IMR-90 (cell line): ENCODE results near the gene ZCCHC3. TPM values are rescaled to one million over a fixed set of nuclear protein-coding genes. Genes with fewer than 3 reads are reported as not detected.

ENCODE experiments used
- ATAC-seq: fragments of 200-7000 bp; cut with Tn5 transposase; 2 replicates; pipeline ENCODE4 v1.9.1; 2020; ENCODE audit warnings: low read depth, mild to moderate bottlenecking, moderate library complexity
- BruUV-seq: library from RNA; stranded (reverse); fragments of 400-500 nt; replicated peaks from 2 replicates; lab custom pipeline; 2021; lab: Mats Ljungman, UMichigan
- CTCF ChIA-PET: fragments of 300-600 bp; formaldehyde crosslinking; extraction: SDS; loops from one replicate; lab custom pipeline; 2021; ENCODE audit warnings: antibody characterized with exemption; lab: Yijun Ruan, JAX
- POLR2A ChIA-PET: fragments of 300-600 bp; sonication (Branson Sonifier 250); formaldehyde crosslinking; loops from one replicate; lab custom pipeline; 2022; ENCODE audit warnings: antibody characterized with exemption; ENCODE audit not compliant: unreplicated experiment; lab: Charles Lee
- DNase-seq: peaks from one replicate; pipeline ENCODE4 v3.0.0; 2013
- H2AFZ ChIP-seq: replicated peaks from 2 replicates; pipeline ENCODE3; 2013; ENCODE audit warnings: low read length, mild to moderate bottlenecking; ENCODE audit not compliant: poor library complexity
- H2AK5ac ChIP-seq: 2 replicates; pipeline ENCODE4 v1.6.1; 2013; ENCODE audit warnings: low read depth, low read length, inconsistent platforms
- H2AK9ac ChIP-seq: replicated peaks from 2 replicates; pipeline ENCODE3; 2013; ENCODE audit warnings: mild to moderate bottlenecking, low read depth, low read length, moderate library complexity; ENCODE audit not compliant: poor library complexity
- H2BK120ac ChIP-seq: 2 replicates; pipeline ENCODE4 v1.6.1; 2013; ENCODE audit warnings: low read depth, low read length, inconsistent platforms
- H2BK15ac ChIP-seq: 3 replicates; pipeline ENCODE4 v1.6.1; 2013; ENCODE audit warnings: low read depth, low read length, inconsistent platforms
- H2BK20ac ChIP-seq: 2 replicates; pipeline ENCODE4 v1.6.1; 2013; ENCODE audit warnings: low read depth, mild to moderate bottlenecking, inconsistent platforms, low read length, moderate library complexity
- H2BK5ac ChIP-seq: 2 replicates; pipeline ENCODE4 v1.6.1; 2013; ENCODE audit warnings: mild to moderate bottlenecking, low read depth, low read length, inconsistent platforms; ENCODE audit not compliant: poor library complexity, severe bottlenecking
- H3K14ac ChIP-seq: replicated peaks from 2 replicates; pipeline ENCODE4 v1.6.1; 2013; ENCODE audit warnings: low read depth, low read length, inconsistent platforms
- H3K18ac ChIP-seq: 2 replicates; pipeline ENCODE4 v1.6.1; 2013; ENCODE audit warnings: low read depth, low read length, control low read depth
- H3K23ac ChIP-seq: 2 replicates; pipeline ENCODE4 v1.6.1; 2013; ENCODE audit warnings: low read depth, low read length, inconsistent platforms
- H3K27ac ChIP-seq: 2 replicates; pipeline ENCODE4 v1.5.1; 2013; ENCODE audit warnings: mild to moderate bottlenecking, control low read depth, low read length; ENCODE audit not compliant: insufficient read depth
- H3K27me3 ChIP-seq: 2 replicates; pipeline ENCODE4 v1.6.1; 2013; ENCODE audit warnings: low read length; ENCODE audit not compliant: control insufficient read depth, insufficient read depth
- H3K36me3 ChIP-seq: 2 replicates; pipeline ENCODE4 v1.6.1; 2013; ENCODE audit warnings: low read length, mixed read lengths; ENCODE audit not compliant: control insufficient read depth, insufficient read depth
- H3K4ac ChIP-seq: 2 replicates; pipeline ENCODE4 v1.6.1; 2013; ENCODE audit warnings: low read depth, low read length, inconsistent platforms
- H3K4me1 ChIP-seq: 2 replicates; pipeline ENCODE4 v1.6.1; 2013; ENCODE audit warnings: low read length, mixed read lengths; ENCODE audit not compliant: control insufficient read depth, insufficient read depth
- H3K4me2 ChIP-seq: 2 replicates; pipeline ENCODE4 v1.6.1; 2013; ENCODE audit warnings: low read depth, mild to moderate bottlenecking, control low read depth, low read length, moderate library complexity
- H3K4me3 ChIP-seq: 2 replicates; pipeline ENCODE4 v1.5.1; 2013; ENCODE audit warnings: low read depth, mild to moderate bottlenecking, control low read depth, low read length, moderate library complexity; ENCODE audit not compliant: insufficient read depth
- H3K56ac ChIP-seq: 2 replicates; pipeline ENCODE4 v1.6.1; 2013; ENCODE audit warnings: low read length, inconsistent platforms; ENCODE audit not compliant: insufficient read depth; ENCODE audit errors: extremely low read depth
- H3K79me1 ChIP-seq, 2 experiments: 2 replicates each; pipeline ENCODE4 v1.6.1; 2013; ENCODE audit warnings: low read length in 2 of 2, inconsistent platforms in 1 of 2, low read depth in 1 of 2
- H3K9ac ChIP-seq: 2 replicates; pipeline ENCODE4 v1.6.1; 2013; ENCODE audit warnings: low read depth, low read length, control low read depth
- H3K9me1 ChIP-seq: 2 replicates; pipeline ENCODE4 v1.6.1; 2013; ENCODE audit warnings: low read length, inconsistent platforms; ENCODE audit not compliant: insufficient read depth
- H3K9me3 ChIP-seq: 2 replicates; pipeline ENCODE4 v1.6.1; 2013; ENCODE audit warnings: low read length; ENCODE audit not compliant: control insufficient read depth, insufficient read depth
- H4K20me1 ChIP-seq: 2 replicates; pipeline ENCODE4 v1.6.1; 2013; ENCODE audit warnings: low read length, inconsistent platforms; ENCODE audit not compliant: insufficient read depth
- H4K5ac ChIP-seq: 2 replicates; pipeline ENCODE4 v1.6.1; 2013; ENCODE audit warnings: mild to moderate bottlenecking, low read depth, low read length, control low read depth
- H4K8ac ChIP-seq, 2 experiments: 2 replicates each; pipeline ENCODE4 v1.6.1; 2013; ENCODE audit warnings: low read depth in 2 of 2, low read length in 2 of 2, control low read depth in 1 of 2, inconsistent platforms in 1 of 2
- H4K91ac ChIP-seq: 2 replicates; pipeline ENCODE4 v1.6.1; 2013; ENCODE audit warnings: low read depth, low read length, inconsistent platforms; ENCODE audit not compliant: insufficient read depth
- BHLHE40 ChIP-seq: fragments of 150-350 bp; IDR thresholded peaks from 2 replicates; pipeline ENCODE4 v1.6.1; 2016; ENCODE audit warnings: mild to moderate bottlenecking, low read depth, low read length
- CEBPB ChIP-seq: IDR thresholded peaks from 2 replicates; pipeline ENCODE4 v1.6.1; 2012; ENCODE audit warnings: low read depth, low read length, improper control_type of control experiment
- CHD1 ChIP-seq: IDR thresholded peaks from 2 replicates; pipeline ENCODE4 v1.6.1; 2012; ENCODE audit warnings: low read depth, low read length, improper control_type of control experiment
- FOS ChIP-seq: fragments of 150-350 bp; IDR thresholded peaks from 2 replicates; pipeline ENCODE4 v1.6.1; 2016; ENCODE audit warnings: low read depth, low read length
- MAFK ChIP-seq: IDR thresholded peaks from 2 replicates; pipeline ENCODE4 v1.6.1; 2012; ENCODE audit warnings: low read depth, low read length, improper control_type of control experiment
- MAZ ChIP-seq: IDR thresholded peaks from 2 replicates; pipeline ENCODE4 v1.6.1; 2012; ENCODE audit warnings: low read depth, mild to moderate bottlenecking, low read length, improper control_type of control experiment, moderate library complexity, borderline replicate concordance
- MXI1 ChIP-seq: IDR thresholded peaks from 2 replicates; pipeline ENCODE4 v1.6.1; 2012; ENCODE audit warnings: low read depth, mild to moderate bottlenecking, low read length, moderate library complexity, borderline replicate concordance
- NFE2L2 ChIP-seq: fragments of 150-350 bp; IDR thresholded peaks from 2 replicates; pipeline ENCODE4 v1.6.1; 2016; ENCODE audit warnings: low read depth, mild to moderate bottlenecking, low read length
- POLR2A ChIP-seq: IDR thresholded peaks from 2 replicates; pipeline ENCODE4 v1.6.1; 2012; ENCODE audit warnings: mild to moderate bottlenecking, low read depth, low read length
- RAD21 ChIP-seq: IDR thresholded peaks from 2 replicates; pipeline ENCODE4 v1.6.1; 2012; ENCODE audit warnings: low read length, improper control_type of control experiment
- RCOR1 ChIP-seq: IDR thresholded peaks from 2 replicates; pipeline ENCODE4 v1.6.1; 2012; ENCODE audit warnings: mild to moderate bottlenecking, low read length, improper control_type of control experiment; ENCODE audit not compliant: insufficient replicate concordance
- RFX5 ChIP-seq: IDR thresholded peaks from 2 replicates; pipeline ENCODE4 v1.8.0; 2012; ENCODE audit warnings: low read depth, mild to moderate bottlenecking, low read length, moderate library complexity
- SMC3 ChIP-seq: fragments of 150-350 bp; IDR thresholded peaks from 2 replicates; pipeline ENCODE4 v1.6.1; 2016; ENCODE audit warnings: low read depth, mild to moderate bottlenecking, antibody characterized with exemption, low read length, moderate library complexity
- WGBS, 2 experiments: methylation state at CpG; one replicate each; pipeline versions ENCODE4 v1.1.5 to v1.1.7; 2013; ENCODE audit warnings: missing lambda C conversion rate in 2 of 2; ENCODE audit not compliant: insufficient read length in 1 of 2; ENCODE audit errors: extremely low coverage in 2 of 2; 5-methylcytosine and 5-hydroxymethylcytosine counted together
- dilution Hi-C: fragments of 300-500 bp; cut with HindIII; formaldehyde crosslinking; loops from one replicate; pipeline ENCODE4 v1.14.3; 2018; ENCODE audit warnings: low sequenced_read_pairs; ENCODE audit not compliant: unreplicated experiment
- in situ Hi-C: fragments of 300-500 bp; cut with MboI; formaldehyde crosslinking; loops from 3 replicates; pipeline ENCODE4 v1.14.3; 2019; ENCODE audit warnings: low sequenced_read_pairs, inconsistent platforms, mixed read lengths
- intact Hi-C: fragments of 100-400 bp; cut with micrococcal nuclease; formaldehyde crosslinking; loops from 2 replicates; pipeline ENCODE4 v1.10.0; 2022
- polyA plus RNA-seq, 3 experiments: library from polyadenylated mRNA; depleted of rRNA; stranded (reverse); fragments of >200 nt; gene quantifications; 2 replicates each; pipeline ENCODE4 v1.2.3, GENCODE V29; 2012; ENCODE audit warnings: low replicate concordance in 1 of 3
- total RNA-seq: library from RNA; depleted of rRNA; stranded (reverse); fragments of >200 nt; gene quantifications from 2 replicates; pipeline ENCODE4 v1.2.3, GENCODE V29; 2012
- TF ChIP-seq, protein P1 (sequence below): conservative IDR thresholded peaks from 2 replicates; pipeline ENCODE4 v1.5.1; 2012; ENCODE audit warnings: mild to moderate bottlenecking, low read depth, low read length, improper control_type of control experiment
- TF ChIP-seq, protein P2 (sequence below): fragments of 150-350 bp; IDR thresholded peaks from 2 replicates; pipeline ENCODE4 v1.6.1; 2016; ENCODE audit warnings: low read depth, mild to moderate bottlenecking, low read length, moderate library complexity, borderline replicate concordance

The ZCCHC3 gene
- total and polyA plus RNA-seq, 2 of the 4 experiments (the other 2 are of a cell fraction): 8.2 to 10.9 TPM

DNA sequence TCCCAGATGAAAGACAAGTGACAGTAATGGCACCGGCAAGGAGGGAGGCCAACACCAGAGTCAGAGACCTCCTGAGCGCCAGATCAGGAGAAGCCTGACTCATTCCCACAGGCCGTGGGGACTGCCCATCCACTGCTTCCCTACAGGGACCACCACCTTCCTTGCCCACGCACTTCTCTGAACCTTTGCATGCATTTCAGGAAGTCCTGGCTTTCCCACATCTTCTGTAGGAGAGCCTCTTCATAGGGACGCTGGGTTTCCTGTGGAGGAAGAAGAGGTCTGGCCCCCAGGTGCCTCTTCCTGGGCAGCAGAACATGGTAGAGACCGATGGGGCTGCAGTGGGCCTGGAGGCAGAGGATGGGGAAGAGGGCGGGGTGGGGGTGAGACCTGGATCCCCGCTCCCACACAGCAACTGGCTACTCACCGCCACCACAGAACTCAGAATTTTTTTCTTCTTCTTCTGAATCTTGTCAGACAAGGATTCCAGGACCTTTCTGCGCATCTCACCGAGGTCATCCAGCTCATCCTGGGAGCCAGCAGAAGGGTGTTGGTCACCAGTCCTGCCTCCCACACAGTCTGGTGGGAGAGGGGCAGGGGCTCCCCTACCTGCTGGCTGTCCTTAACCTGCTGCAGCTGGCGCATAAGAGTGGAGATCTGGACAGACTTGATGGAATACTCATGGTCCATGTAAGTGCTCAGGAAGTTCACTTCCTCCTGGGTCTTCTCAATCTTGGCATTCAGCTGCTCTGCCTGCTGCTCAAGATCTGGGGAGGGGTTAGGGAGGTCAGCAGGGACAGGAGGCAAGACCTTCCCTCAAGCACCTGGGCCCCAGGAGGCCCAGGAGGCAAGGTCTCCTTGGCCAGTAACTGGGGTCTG is 20.5 kb upstream of the ZCCHC3 start (continued):
- TF ChIP-seq NFE2L2: no peak

DNA sequence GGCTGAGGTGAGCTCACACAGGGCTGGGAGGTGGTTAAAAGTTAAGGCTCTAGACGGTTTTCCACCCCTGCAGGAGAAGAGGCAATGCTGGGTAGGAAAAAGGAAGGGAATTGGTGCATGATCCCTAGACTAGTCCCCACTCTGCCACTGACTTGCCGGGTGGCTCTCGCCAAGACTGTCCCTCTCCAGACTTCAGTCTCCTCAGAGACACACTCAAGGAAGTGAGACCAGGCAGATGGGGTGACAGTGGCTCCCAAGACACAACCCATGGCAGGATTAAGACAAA is 19.9 kb upstream of the ZCCHC3 start:
- Histone ChIP-seq H4K5ac (no peak overlapping the region), H3K27ac (no peak overlapping the region), H3K23ac (no peak overlapping the region), H3K4me1 (no peaks in the 10 kb centered on the region), H4K20me1 (no peaks in the 10 kb centered on the region), H2AK5ac (no peak overlapping the region), H3K4ac (no peak overlapping the region), H3K9ac (no peak overlapping the region), H3K14ac (no peak overlapping the region), H3K9me3 (no peaks in the 10 kb centered on the region), H2BK15ac (no peak overlapping the region), H3K79me1 (no peaks in the 10 kb centered on the region), H2AK9ac (no peak overlapping the region), H2BK5ac (no peak overlapping the region), H2AFZ (no peak overlapping the region), H4K8ac (no peak overlapping the region), H3K18ac (no peak overlapping the region), H4K91ac (no peak overlapping the region), H2BK120ac (no peak overlapping the region), H3K36me3 (peaks cover 36% of the 10 kb centered on the region), H3K4me2 (no peak overlapping the region), H3K9me1 (no peaks in the 10 kb centered on the region; the same call in 1 of the 2 replicates), H3K56ac (no peak overlapping the region), H3K27me3 (no peaks in the 10 kb centered on the region), H2BK20ac (no peak overlapping the region), H3K4me3 (no peak overlapping the region)
- ATAC-seq (no peak), DNase-seq (no peak)
- no TSS peak for BruUV-seq
- dilution Hi-C loops: no loop called here
- POLR2A ChIA-PET: no interaction called here
- intact Hi-C loops: no loop called here
- CTCF ChIA-PET: no interaction called here
- no CpG with 5 or more reads among the region's 3 CpGs for WGBS, 2 experiments
- in situ Hi-C loops: no loop called here
- TF ChIP-seq, protein P1, sequence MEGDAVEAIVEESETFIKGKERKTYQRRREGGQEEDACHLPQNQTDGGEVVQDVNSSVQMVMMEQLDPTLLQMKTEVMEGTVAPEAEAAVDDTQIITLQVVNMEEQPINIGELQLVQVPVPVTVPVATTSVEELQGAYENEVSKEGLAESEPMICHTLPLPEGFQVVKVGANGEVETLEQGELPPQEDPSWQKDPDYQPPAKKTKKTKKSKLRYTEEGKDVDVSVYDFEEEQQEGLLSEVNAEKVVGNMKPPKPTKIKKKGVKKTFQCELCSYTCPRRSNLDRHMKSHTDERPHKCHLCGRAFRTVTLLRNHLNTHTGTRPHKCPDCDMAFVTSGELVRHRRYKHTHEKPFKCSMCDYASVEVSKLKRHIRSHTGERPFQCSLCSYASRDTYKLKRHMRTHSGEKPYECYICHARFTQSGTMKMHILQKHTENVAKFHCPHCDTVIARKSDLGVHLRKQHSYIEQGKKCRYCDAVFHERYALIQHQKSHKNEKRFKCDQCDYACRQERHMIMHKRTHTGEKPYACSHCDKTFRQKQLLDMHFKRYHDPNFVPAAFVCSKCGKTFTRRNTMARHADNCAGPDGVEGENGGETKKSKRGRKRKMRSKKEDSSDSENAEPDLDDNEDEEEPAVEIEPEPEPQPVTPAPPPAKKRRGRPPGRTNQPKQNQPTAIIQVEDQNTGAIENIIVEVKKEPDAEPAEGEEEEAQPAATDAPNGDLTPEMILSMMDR: no peak
- TF ChIP-seq SMC3: no peak
- no peak for TF ChIP-seq CEBPB
- TF ChIP-seq BHLHE40: no peak
- no peak for TF ChIP-seq MXI1
- TF ChIP-seq POLR2A: no peak
- no peak for TF ChIP-seq NFE2L2
- no peak for TF ChIP-seq RAD21
- TF ChIP-seq RFX5: no peak
- TF ChIP-seq FOS: no peak
- TF ChIP-seq, protein P2, sequence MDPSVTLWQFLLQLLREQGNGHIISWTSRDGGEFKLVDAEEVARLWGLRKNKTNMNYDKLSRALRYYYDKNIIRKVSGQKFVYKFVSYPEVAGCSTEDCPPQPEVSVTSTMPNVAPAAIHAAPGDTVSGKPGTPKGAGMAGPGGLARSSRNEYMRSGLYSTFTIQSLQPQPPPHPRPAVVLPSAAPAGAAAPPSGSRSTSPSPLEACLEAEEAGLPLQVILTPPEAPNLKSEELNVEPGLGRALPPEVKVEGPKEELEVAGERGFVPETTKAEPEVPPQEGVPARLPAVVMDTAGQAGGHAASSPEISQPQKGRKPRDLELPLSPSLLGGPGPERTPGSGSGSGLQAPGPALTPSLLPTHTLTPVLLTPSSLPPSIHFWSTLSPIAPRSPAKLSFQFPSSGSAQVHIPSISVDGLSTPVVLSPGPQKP: no peak
- TF ChIP-seq MAZ: no peak
- TF ChIP-seq RCOR1: no peak
- TF ChIP-seq CHD1: no peak
- TF ChIP-seq MAFK: no peak
